HepG2 (cell line): ENCODE results near the gene ACOXL. TPM values are rescaled to one million over a fixed set of nuclear protein-coding genes. Genes with fewer than 3 reads are reported as not detected.

Experiments used
- ARID2 ChIP-seq: sonication (generic); formaldehyde crosslinking; IDR thresholded peaks from 2 replicates; pipeline ENCODE4 v1.8.1; 2022; ENCODE audit warnings: mild to moderate bottlenecking, missing genetic modification reagents, borderline replicate concordance
- BRCA1 ChIP-seq: sonication (generic); formaldehyde crosslinking; IDR thresholded peaks from 2 replicates; pipeline ENCODE4 v1.4.0; 2020; ENCODE audit warnings: missing genetic modification reagents
- MXI1 ChIP-seq: IDR thresholded peaks from 3 replicates; pipeline ENCODE4 v1.6.1; 2012; ENCODE audit warnings: low read depth, low read length, inconsistent platforms, borderline replicate concordance
- PHF21A ChIP-seq: sonication (generic); formaldehyde crosslinking; IDR thresholded peaks from 2 replicates; pipeline ENCODE4 v1.5.0; 2020; ENCODE audit warnings: mild to moderate bottlenecking, missing genetic modification reagents
- SALL2 ChIP-seq: sonication (generic); formaldehyde crosslinking; IDR thresholded peaks from 2 replicates; pipeline ENCODE4 v1.8.1; 2023; ENCODE audit warnings: mild to moderate bottlenecking, missing genetic modification reagents, inconsistent platforms
- SMAD3 ChIP-seq: sonication (generic); formaldehyde crosslinking; IDR thresholded peaks from 2 replicates; pipeline ENCODE4 v1.4.0; 2020; ENCODE audit warnings: missing genetic modification reagents
- polyA plus RNA-seq, 8 experiments: library from polyadenylated mRNA; depleted of rRNA in 3 of 8; stranded (reverse) in 7 of 8; unstranded in 1 of 8; fragments of >200 nt; fragmentation: Illumina TruSeq in 4 of 8; extraction: Trizol in 4 of 8; gene quantifications; 2 replicates each; pipeline versions ENCODE4 v1.2.1 to v1.2.3, GENCODE V29; 2011 to 2016; ENCODE audit warnings: low read depth in 4 of 8, missing spikeins in 1 of 8, mixed read lengths in 1 of 8; ENCODE audit not compliant: insufficient read depth in 1 of 8
- total RNA-seq, 5 experiments: library from RNA; depleted of rRNA; stranded (reverse); fragments of >200 nt; fragmentation: Illumina TruSeq; extraction: Trizol; gene quantifications; 2 replicates each; pipeline ENCODE4 v1.2.3, GENCODE V29; 2016; ENCODE audit warnings: low read depth in 1 of 5
- TF ChIP-seq, protein P1 (sequence below): sonication (generic); formaldehyde crosslinking; IDR thresholded peaks from 2 replicates; pipeline ENCODE4 v1.4.0; 2020; ENCODE audit warnings: mild to moderate bottlenecking, missing genetic modification reagents
- TF ChIP-seq, protein P2 (sequence below): sonication (generic); formaldehyde crosslinking; IDR thresholded peaks from 2 replicates; pipeline ENCODE4 v1.4.0; 2020; ENCODE audit warnings: mild to moderate bottlenecking, missing genetic modification reagents, borderline replicate concordance
- TF ChIP-seq, protein P3 (sequence below), 2 experiments: sonication (generic) in 1 of 2; formaldehyde crosslinking in 1 of 2; IDR thresholded peaks; 2 replicates each; pipeline versions ENCODE4 v1.5.1 to v1.6.1; 2011 to 2020; ENCODE audit warnings: borderline replicate concordance in 1 of 2, low read depth in 1 of 2, low read length in 1 of 2, mild to moderate bottlenecking in 1 of 2, missing genetic modification reagents in 1 of 2, moderate library complexity in 1 of 2
- TF ChIP-seq, protein P4 (sequence below): sonication (generic); formaldehyde crosslinking; IDR thresholded peaks from 2 replicates; pipeline ENCODE4 v1.8.0; 2022; ENCODE audit warnings: missing genetic modification reagents, low read depth, mild to moderate bottlenecking, borderline replicate concordance

The ACOXL gene
- total and polyA plus RNA-seq, 2 of the 13 experiments (the other 11 are each of a cell fraction or from before 2014, with no cell fraction given) = not detected

DNA sequence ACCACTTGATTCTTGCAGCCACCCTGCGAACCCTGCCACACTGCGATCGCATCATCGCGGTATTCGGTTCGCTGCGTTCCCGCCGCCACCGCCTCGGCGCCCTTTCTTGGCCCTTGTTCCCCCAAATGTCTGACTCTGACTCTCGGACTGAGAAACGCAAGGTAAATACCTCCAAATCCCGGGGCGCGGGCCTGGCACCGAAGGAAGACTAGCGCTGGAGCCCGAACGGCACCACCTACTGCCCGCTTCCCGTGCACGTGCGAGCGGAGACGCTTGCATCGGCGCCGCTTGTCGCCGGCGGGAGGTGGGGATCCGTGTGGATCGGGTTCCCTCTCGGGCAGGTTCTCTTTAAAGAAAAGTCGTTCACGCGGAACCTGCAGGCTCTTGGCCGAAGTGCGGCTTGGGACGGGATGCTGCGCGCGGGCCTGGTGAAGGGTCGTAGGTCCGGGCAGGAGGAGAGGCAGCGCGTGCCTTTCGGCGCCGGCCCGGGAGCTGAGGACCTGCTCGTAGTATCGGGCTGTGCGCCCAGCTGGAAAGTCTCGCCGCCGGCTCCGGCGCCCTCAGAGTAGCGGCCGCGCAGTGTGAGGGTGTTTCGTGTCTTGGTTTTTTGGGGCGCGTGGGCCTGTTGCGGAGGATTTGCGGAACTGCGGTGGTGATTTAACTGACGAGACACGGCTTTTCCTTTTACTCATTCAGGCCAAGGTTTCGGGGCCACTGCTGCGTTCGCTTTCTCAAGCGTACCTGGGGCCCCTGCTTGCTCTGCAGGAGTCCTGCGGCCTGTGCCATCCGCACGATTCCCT lies 388.9 kb downstream of the ACOXL start (continued):
- TF ChIP-seq, protein P1, sequence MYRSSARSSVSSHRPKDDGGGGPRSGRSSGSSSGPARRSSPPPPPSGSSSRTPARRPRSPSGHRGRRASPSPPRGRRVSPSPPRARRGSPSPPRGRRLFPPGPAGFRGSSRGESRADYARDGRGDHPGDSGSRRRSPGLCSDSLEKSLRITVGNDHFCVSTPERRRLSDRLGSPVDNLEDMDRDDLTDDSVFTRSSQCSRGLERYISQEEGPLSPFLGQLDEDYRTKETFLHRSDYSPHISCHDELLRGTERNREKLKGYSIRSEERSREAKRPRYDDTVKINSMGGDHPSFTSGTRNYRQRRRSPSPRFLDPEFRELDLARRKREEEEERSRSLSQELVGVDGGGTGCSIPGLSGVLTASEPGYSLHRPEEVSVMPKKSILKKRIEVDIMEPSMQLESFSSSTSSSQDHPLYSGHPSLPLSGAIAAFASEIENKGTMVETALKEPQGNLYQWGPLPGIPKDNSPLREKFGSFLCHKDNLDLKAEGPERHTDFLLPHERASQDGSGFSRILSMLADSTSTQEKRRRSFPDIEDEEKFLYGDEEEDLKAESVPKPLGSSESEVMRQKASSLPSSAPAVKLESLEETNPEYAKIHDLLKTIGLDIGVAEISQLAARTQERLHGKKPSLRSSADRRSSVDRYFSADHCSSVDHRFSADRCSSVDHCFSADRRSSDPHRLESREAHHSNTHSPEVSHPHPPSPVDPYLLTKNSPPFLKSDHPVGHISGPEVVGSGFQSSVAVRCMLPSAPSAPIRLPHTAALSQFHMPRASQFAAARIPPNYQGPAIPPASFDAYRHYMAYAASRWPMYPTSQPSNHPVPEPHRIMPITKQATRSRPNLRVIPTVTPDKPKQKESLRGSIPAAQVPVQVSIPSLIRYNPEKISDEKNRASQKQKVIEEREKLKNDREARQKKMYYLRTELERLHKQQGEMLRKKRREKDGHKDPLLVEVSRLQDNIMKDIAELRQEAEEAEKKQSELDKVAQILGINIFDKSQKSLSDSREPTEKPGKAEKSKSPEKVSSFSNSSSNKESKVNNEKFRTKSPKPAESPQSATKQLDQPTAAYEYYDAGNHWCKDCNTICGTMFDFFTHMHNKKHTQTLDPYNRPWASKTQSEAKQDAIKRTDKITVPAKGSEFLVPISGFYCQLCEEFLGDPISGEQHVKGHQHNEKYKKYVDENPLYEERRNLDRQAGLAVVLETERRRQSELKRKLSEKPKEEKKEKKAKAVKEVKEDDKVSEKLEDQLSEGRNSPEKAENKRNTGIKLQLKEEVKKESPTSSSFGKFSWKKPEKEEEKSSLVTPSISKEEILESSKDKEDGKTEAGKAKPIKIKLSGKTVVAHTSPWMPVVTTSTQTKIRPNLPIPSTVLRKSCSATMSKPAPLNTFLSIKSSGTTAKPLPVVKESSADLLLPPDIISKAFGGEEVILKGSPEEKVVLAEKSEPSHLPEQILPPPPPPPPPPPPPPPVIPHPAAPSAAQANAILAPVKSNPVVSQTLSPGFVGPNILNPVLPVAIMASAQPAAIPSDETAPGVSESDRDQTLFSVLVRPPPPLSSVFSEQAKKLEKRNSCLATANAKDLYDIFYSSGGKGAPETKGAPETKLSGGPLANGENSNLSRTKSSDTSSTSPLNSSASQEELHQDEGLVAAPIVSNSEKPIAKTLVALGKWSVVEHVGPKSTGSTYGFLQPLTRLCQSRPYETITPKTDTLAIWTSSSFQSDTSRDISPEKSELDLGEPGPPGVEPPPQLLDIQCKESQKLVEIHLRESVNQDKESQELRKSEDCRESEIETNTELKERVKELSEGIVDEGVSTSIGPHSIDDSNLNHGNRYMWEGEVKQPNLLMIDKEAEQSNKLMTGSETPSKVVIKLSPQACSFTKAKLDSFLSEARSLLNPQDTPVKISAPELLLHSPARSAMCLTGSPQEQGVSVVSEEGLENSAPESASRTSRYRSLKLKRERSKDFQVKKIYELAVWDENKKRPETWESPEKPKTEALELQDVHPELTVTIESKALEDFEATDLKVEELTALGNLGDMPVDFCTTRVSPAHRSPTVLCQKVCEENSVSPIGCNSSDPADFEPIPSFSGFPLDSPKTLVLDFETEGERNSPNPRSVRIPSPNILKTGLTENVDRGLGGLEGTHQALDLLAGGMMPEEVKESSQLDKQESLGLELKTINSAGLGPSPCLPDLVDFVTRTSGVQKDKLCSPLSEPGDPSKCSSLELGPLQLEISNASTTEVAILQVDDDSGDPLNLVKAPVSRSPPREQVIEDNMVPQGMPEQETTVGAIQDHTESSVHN (CRISPR knock-in tag) = 0 out of 2 replicates have a peak, but pooled peaks have one; percentile 38
- TF ChIP-seq BRCA1 (CRISPR knock-in tag) = 0 out of 2 replicates have a peak, but pooled peaks have one; percentile 13
- TF ChIP-seq, protein P2, sequence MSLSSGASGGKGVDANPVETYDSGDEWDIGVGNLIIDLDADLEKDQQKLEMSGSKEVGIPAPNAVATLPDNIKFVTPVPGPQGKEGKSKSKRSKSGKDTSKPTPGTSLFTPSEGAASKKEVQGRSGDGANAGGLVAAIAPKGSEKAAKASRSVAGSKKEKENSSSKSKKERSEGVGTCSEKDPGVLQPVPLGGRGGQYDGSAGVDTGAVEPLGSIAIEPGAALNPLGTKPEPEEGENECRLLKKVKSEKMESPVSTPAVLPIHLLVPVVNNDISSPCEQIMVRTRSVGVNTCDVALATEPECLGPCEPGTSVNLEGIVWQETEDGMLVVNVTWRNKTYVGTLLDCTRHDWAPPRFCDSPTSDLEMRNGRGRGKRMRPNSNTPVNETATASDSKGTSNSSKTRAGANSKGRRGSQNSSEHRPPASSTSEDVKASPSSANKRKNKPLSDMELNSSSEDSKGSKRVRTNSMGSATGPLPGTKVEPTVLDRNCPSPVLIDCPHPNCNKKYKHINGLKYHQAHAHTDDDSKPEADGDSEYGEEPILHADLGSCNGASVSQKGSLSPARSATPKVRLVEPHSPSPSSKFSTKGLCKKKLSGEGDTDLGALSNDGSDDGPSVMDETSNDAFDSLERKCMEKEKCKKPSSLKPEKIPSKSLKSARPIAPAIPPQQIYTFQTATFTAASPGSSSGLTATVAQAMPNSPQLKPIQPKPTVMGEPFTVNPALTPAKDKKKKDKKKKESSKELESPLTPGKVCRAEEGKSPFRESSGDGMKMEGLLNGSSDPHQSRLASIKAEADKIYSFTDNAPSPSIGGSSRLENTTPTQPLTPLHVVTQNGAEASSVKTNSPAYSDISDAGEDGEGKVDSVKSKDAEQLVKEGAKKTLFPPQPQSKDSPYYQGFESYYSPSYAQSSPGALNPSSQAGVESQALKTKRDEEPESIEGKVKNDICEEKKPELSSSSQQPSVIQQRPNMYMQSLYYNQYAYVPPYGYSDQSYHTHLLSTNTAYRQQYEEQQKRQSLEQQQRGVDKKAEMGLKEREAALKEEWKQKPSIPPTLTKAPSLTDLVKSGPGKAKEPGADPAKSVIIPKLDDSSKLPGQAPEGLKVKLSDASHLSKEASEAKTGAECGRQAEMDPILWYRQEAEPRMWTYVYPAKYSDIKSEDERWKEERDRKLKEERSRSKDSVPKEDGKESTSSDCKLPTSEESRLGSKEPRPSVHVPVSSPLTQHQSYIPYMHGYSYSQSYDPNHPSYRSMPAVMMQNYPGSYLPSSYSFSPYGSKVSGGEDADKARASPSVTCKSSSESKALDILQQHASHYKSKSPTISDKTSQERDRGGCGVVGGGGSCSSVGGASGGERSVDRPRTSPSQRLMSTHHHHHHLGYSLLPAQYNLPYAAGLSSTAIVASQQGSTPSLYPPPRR = peak; percentile 43; the same call in 1 of the 2 replicates
- TF ChIP-seq MXI1 = no peak
- TF ChIP-seq SALL2 (CRISPR knock-in tag) = 0 out of 2 replicates have a peak, but pooled peaks have one; percentile 8
- TF ChIP-seq, protein P3, sequence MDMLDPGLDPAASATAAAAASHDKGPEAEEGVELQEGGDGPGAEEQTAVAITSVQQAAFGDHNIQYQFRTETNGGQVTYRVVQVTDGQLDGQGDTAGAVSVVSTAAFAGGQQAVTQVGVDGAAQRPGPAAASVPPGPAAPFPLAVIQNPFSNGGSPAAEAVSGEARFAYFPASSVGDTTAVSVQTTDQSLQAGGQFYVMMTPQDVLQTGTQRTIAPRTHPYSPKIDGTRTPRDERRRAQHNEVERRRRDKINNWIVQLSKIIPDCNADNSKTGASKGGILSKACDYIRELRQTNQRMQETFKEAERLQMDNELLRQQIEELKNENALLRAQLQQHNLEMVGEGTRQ (IDR thresholded peaks at IDR 0.05; ENCODE audit: low read depth, low read length) = no peak
- TF ChIP-seq, protein P3 (CRISPR knock-in tag; IDR thresholded peaks at IDR 0.05; ENCODE audit: borderline replicate concordance) = 0 out of 2 replicates have a peak, but pooled peaks have one; percentile 18
- peak; percentile 20; the same call in 1 of the 2 replicates for TF ChIP-seq ARID2 (CRISPR knock-in tag)
- TF ChIP-seq, protein P4, sequence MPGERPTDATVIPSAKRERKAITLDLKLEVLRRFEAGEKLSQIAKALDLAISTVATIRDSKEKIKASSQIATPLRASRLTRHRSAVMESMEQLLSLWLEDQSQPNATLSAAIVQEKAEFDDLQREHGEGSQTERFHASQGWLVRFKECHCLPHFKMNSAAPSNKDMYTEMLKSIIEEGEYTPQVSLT (CRISPR knock-in tag) = no peak
- peak; percentile 29; the same call in 1 of the 2 replicates for TF ChIP-seq PHF21A (CRISPR knock-in tag)
- 0 out of 2 replicates have a peak, but pooled peaks have one; percentile 14 for TF ChIP-seq SMAD3 (CRISPR knock-in tag)
